Gastrocnemius medialis (tissue), 4 donors: Measurements from ENCODE around the gene THEM4. TPM values are rescaled to one million over a fixed set of nuclear protein-coding genes. Genes with fewer than 3 reads are reported as not detected.

ENCODE experiments used
- ATAC-seq, 2 donors: fragments of 150-250 bp; one replicate each; pipeline ENCODE4 v1.9.1; 2016
- DNase-seq, 2 donors: peaks; one replicate each; pipeline ENCODE4 v3.0.0-alpha.2; 2019
- H3K27ac ChIP-seq, 4 donors: fragments of 200-600 bp; sonication (generic); 1 replicate in 1 of 4; 2 replicates in 3 of 4; pipeline ENCODE4 v1.5.1; 2016 to 2018; ENCODE audit warnings: mild to moderate bottlenecking in 2 of 4, moderate library complexity in 1 of 4
- H3K27me3 ChIP-seq, 3 donors: fragments of 200-600 bp; sonication (generic) in 2 of 3; 1 replicate in 1 of 3; 2 replicates in 2 of 3; pipeline versions ENCODE4 v1.5.1 to v1.6.0; 2016 to 2019; ENCODE audit warnings: mild to moderate bottlenecking in 1 of 3, moderate library complexity in 1 of 3
- H3K36me3 ChIP-seq, 2 donors: fragments of 200-600 bp; sonication (generic) in 1 of 2; one replicate each; pipeline ENCODE4 v1.5.1; 2017 to 2018
- H3K4me1 ChIP-seq, 2 donors: fragments of 200-600 bp; sonication (generic) in 1 of 2; one replicate each; pipeline ENCODE4 v1.5.1; 2016 to 2017; ENCODE audit warnings: mild to moderate bottlenecking in 2 of 2
- H3K4me3 ChIP-seq, 4 donors: fragments of 200-600 bp; sonication (generic) in 3 of 4; 1 replicate in 1 of 4; 2 replicates in 3 of 4; pipeline ENCODE4 v1.5.1; 2016 to 2019; ENCODE audit warnings: mild to moderate bottlenecking in 2 of 4
- H3K9me3 ChIP-seq, 3 donors: fragments of 200-600 bp; sonication (generic) in 2 of 3; 1 replicate in 1 of 3; 2 replicates in 2 of 3; pipeline ENCODE4 v1.5.1; 2016 to 2019
- CTCF ChIP-seq, 5 experiments: fragments of 450-650 bp in 3 of 5; fragments of 200-600 bp in 2 of 5; sonication (generic) in 2 of 5; IDR thresholded peaks in 4 of 5; conservative IDR thresholded peaks in 1 of 5; 1 replicate in 4 of 5; 2 replicates in 1 of 5; pipeline ENCODE4 v1.5.1; 2016 to 2019; ENCODE audit warnings: antibody characterized with exemption in 5 of 5, mild to moderate bottlenecking in 3 of 5, moderate library complexity in 3 of 5
- POLR2A ChIP-seq, 2 donors: fragments of 450-650 bp; IDR thresholded peaks; one replicate each; pipeline ENCODE4 v1.6.1; 2017; ENCODE audit warnings: antibody characterized with exemption in 2 of 2, mild to moderate bottlenecking in 2 of 2, moderate library complexity in 2 of 2
- in situ Hi-C, 4 donors: fragments of 200-750 bp; cut with MboI; loops; one replicate each; pipeline versions ENCODE4 v1.15.0 to v1.8.0; 2017; ENCODE audit warnings: low sequenced_read_pairs in 4 of 4
- intact Hi-C: fragments of 100-400 bp; cut with DNase I; formaldehyde crosslinking; loops from one replicate; pipeline ENCODE4 v1.15.1; 2023; ENCODE audit warnings: low total_unique reads
- total RNA-seq, 4 donors: library from RNA; depleted of rRNA; stranded (reverse); fragments of >200 nt; gene quantifications; one replicate each; pipeline versions ENCODE4 v1.1.0 to v1.2.3, GENCODE V29; 2016

Gene THEM4
- total RNA-seq, 4 donors from 2014 or later, result 7.7 to 21.8 (median 9.6) TPM

GRCh38 chr1:151852733-151853132, 56.6 kb downstream of the THEM4 start:
- ATAC-seq (no peak), DNase-seq (no peak)
- in situ Hi-C loops, result no loop called here
- Histone ChIP-seq H3K27me3 (peaks cover 0 to 11% (median 4%) of the 10 kb centered on the region in 3 donors), H3K27ac (no peak overlapping the region), H3K4me1 (no peaks in the 10 kb centered on the region), H3K9me3 (no peaks in the 10 kb centered on the region), H3K4me3 (no peak overlapping the region), H3K36me3 (no peaks in the 10 kb centered on the region)
- no peak for TF ChIP-seq POLR2A (IDR thresholded peaks at IDR 0.05)
- no peak for TF ChIP-seq CTCF (IDR thresholded peaks at IDR 0.05 in 4 of 5, conservative IDR thresholded peaks at IDR 0.05 in 1 of 5)
- intact Hi-C loops, result no loop called here

- TF ChIP-seq POLR2A (IDR thresholded peaks at IDR 0.05), result no peak
- ATAC-seq (no peak), DNase-seq (no peak)
- in situ Hi-C loops, result no loop called here
- Histone ChIP-seq H3K4me3 (no peak overlapping the region), H3K4me1 (no peaks in the 10 kb centered on the region), H3K9me3 (no peaks in the 10 kb centered on the region), H3K27ac (no peak overlapping the region), H3K27me3 (peaks cover 0 to 11% (median 4%) of the 10 kb centered on the region in 3 donors), H3K36me3 (no peaks in the 10 kb centered on the region)
- intact Hi-C loops, result no loop called here
Measured at GRCh38 chr1:151851886-151852285, 57.4 kb downstream of the THEM4 start.

GRCh38 chr1:151849871-151850270, 59.4 kb downstream of the THEM4 start:
- in situ Hi-C loops (loop anchor here in 3 of 4 donors (10.0 to 25.0 kb wide), 3 partner anchors 85 to 263 kb away; partner anchors contain the start of genes MRPL9 (in 1 of the 3) and SNX27 (in 1 of the 3)), intact Hi-C loops (no loop called here)
- H3K27ac ChIP-seq, result no peak overlapping the region
- H3K27me3 ChIP-seq, result peaks cover 0 to 11% (median 4%) of the 10 kb centered on the region in 3 donors
- no peak for ATAC-seq
- no peaks in the 10 kb centered on the region for H3K36me3 ChIP-seq
- no peak for DNase-seq
- no peaks in the 10 kb centered on the region for H3K4me1 ChIP-seq
- TF ChIP-seq CTCF (IDR thresholded peaks at IDR 0.05 in 4 of 5, conservative IDR thresholded peaks at IDR 0.05 in 1 of 5) (no peak), POLR2A (IDR thresholded peaks at IDR 0.05) (no peak)
- H3K4me3 ChIP-seq, result no peak overlapping the region
- no peaks in the 10 kb centered on the region for H3K9me3 ChIP-seq

- in situ Hi-C loops (loop anchor here in 3 of 4 donors (10.0 to 25.0 kb wide), 3 partner anchors 84 to 262 kb away; partner anchors contain the start of genes MRPL9 (in 1 of the 3) and SNX27 (in 1 of the 3)), intact Hi-C loops (no loop called here)
- Histone ChIP-seq H3K4me1 (no peaks in the 10 kb centered on the region), H3K9me3 (no peaks in the 10 kb centered on the region), H3K27me3 (peaks cover 0 to 11% (median 4%) of the 10 kb centered on the region in 3 donors), H3K4me3 (no peak overlapping the region), H3K27ac (no peak overlapping the region), H3K36me3 (no peaks in the 10 kb centered on the region)
- DNase-seq, result no peak
- no peak for ATAC-seq
- TF ChIP-seq POLR2A (IDR thresholded peaks at IDR 0.05) (no peak), CTCF (IDR thresholded peaks at IDR 0.05 in 4 of 5, conservative IDR thresholded peaks at IDR 0.05 in 1 of 5) (no peak)
Measured at GRCh38 chr1:151849126-151849525, 60.2 kb downstream of the THEM4 start.

- H3K27me3 ChIP-seq, result peaks cover 0 to 11% (median 4%) of the 10 kb centered on the region in 3 donors
- ATAC-seq, result no peak
Measured at GRCh38 chr1:151847867-151848596, 61.3 kb downstream of the THEM4 start.

More at GRCh38 chr1:151847867-151848596, 61.3 kb downstream of the THEM4 start:
- H3K36me3 ChIP-seq, result no peaks in the 10 kb centered on the region
- intact Hi-C loops (no loop called here), in situ Hi-C loops (loop anchor here in 3 of 4 donors (10.0 to 25.0 kb wide), 3 partner anchors 83 to 261 kb away; partner anchors contain the start of genes MRPL9 (in 1 of the 3) and SNX27 (in 1 of the 3))
- no peak overlapping the region for H3K4me3 ChIP-seq
- TF ChIP-seq POLR2A (IDR thresholded peaks at IDR 0.05) (no peak), CTCF (IDR thresholded peaks at IDR 0.05 in 4 of 5, conservative IDR thresholded peaks at IDR 0.05 in 1 of 5) (no peak)
- H3K9me3 ChIP-seq, result no peaks in the 10 kb centered on the region
- DNase-seq, result no peak
- H3K27ac ChIP-seq, result no peak overlapping the region
- no peaks in the 10 kb centered on the region for H3K4me1 ChIP-seq
